LNCaP clone FGC (cell line): Measurements from ENCODE around the gene CHKA.

ENCODE experiments used
- DNase-seq: peaks from one replicate; pipeline ENCODE4 v3.0.0-alpha.2; 2011; ENCODE audit warnings: low read depth
- H3K4me3 ChIP-seq: 2 replicates; pipeline ENCODE4 v1.5.1; 2011; ENCODE audit warnings: mild to moderate bottlenecking, low read depth, low read length, control low read depth
- TF ChIP-seq, protein P1 (sequence below): IDR thresholded peaks from 2 replicates; pipeline ENCODE4 v1.5.1; 2012; ENCODE audit warnings: mild to moderate bottlenecking; ENCODE audit not compliant: control insufficient read depth, insufficient read depth; ENCODE audit errors: extremely low read depth

The CHKA gene

DNA sequence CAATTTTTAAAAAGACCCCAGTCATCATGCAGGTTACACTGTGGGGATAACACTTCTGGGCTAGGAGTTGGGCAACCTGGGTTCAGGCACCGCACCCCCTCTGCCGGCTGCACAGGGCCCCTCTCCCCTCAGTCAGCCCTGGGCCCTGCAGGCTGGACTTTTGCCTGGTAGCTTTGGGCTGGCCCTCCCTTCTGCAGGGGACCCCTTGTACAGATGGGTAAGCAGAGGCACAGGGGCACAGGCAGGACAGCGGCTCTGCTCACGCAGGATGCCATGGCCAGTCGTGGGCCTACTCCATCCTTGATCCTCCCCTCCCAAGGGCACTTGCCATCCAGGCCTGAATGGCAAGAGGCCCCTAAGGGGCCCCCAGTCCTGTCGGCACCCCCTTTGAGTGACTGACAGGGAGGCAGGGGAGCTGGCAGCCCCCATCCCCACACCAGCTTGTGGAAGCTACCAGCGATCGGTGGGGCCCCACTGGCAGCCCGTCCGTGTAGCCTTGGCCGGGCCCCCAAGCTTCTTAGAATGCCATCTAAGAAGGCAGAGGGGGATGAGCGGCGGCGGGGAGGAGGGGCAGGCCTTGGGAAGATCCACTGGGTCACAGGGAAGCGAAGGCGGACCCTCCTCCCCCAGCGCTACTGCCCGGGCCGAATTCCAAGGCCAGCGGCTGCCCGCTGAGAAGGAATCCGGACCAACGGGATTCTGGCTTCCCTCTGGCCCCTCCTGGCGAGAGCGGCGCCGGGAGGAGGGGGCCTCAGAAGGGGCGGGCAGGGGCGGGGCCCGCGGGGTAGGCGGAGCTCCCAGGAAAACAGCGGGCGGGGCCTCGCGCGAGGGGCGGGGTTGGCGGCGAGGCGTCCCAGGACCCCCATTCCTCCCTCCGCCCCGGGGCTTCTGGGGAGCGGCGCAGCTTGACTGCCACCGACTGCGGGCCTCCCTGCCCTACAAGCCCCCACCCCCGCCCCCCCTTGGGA, 6.8 kb upstream of the CHKA start:
- DNase-seq = no peak

DNA sequence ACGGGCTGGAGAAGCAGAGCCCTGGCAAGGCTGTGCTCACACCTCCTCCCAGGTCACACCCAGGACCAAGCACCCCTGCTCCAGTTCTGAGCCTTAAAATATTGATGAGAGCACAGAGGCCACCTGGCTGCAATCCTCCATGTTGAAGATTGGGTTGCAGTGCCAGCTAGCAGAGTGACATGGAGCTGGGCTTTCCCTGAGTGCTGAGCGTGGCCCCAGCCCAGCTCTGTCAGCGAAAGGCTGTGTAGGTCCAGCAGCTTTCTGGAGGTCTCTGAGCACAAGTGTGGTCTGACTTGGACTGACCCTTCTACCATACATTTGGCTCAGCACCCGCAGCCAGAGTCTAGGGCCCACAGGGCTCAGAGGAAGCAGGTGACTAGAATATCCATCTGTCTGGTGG, 4.0 kb upstream of the CHKA start:
- TF ChIP-seq, protein P1, sequence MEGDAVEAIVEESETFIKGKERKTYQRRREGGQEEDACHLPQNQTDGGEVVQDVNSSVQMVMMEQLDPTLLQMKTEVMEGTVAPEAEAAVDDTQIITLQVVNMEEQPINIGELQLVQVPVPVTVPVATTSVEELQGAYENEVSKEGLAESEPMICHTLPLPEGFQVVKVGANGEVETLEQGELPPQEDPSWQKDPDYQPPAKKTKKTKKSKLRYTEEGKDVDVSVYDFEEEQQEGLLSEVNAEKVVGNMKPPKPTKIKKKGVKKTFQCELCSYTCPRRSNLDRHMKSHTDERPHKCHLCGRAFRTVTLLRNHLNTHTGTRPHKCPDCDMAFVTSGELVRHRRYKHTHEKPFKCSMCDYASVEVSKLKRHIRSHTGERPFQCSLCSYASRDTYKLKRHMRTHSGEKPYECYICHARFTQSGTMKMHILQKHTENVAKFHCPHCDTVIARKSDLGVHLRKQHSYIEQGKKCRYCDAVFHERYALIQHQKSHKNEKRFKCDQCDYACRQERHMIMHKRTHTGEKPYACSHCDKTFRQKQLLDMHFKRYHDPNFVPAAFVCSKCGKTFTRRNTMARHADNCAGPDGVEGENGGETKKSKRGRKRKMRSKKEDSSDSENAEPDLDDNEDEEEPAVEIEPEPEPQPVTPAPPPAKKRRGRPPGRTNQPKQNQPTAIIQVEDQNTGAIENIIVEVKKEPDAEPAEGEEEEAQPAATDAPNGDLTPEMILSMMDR = no peak
- no peak for DNase-seq
- H3K4me3 ChIP-seq = no peak overlapping the region

More for the DNA sequence above, 6.8 kb upstream of the CHKA start:
- H3K4me3 ChIP-seq = no peak overlapping the region
- TF ChIP-seq, protein P1 = no peak

DNA sequence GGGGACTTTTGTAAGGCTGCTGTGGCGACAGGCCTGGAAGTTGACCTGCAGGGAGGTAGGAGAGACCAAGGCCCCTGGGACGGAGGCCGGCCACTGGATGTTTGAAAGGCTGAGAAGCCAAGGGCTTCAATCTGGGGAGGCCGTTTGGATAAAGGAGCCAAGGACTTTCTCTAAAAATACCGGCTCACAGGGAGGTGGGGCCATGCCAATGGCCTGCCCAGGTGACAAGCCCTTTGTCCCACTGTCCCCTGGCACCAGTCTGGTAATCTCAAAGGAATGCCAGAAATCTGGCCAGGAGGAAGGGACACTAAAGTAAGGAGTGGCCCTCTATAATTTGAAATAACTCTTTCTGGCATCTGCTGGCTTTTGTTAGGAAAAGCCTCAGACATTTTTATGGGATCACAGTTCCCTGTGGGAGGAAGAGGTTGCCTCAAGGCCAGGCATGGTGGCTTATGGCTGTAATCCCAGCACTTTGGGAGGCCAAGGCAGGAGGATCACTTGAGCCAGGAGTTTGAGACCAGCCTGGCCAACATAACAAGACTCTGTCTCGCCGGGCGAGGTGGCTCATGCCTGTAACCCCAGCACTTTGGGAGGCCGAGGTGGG, 1.9 kb upstream of the CHKA start:
- TF ChIP-seq, protein P1 = no peak
- H3K4me3 ChIP-seq = no peak overlapping the region
- DNase-seq = no peak

DNA sequence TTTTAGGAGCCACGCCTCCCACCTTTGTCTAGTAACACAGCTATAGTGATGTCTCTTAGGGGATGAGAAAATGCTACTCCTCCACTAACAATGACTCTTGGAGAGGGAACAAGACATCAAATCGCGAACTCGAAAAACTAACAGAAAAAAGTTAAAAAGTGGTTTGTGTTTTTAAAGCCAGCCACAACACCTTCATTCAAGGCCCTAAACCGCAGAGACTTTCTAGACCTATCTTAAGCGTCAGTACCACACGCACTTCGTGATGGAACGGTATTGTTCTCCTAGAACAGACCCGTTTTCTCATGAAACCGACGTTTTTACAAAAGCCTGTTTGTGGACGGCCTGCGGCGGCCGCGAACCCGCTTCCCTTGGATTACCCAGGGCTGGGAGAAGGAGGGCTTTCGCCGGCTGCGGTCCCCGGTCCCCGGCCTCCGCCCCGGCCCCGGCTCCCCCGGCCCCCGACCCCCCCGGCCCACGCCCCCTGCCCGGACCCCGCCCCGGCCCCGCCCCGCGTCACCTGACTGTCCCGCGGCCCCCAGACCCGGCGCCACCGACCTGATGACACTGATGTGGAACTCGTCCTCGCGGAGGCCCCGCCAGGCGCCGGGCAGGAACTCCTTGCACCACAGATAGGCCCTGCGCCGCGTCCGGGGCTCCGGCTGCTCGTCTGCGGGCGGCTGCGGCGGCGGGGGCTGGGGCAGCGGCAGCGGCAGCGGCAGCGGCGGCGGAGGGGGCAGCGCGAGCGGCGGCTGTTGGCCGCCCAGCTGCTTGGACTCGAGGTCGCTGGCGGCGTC, 718 bp downstream of the CHKA start:
- DNase-seq = no peak
- peak overlapping the region; percentile 65 for H3K4me3 ChIP-seq
- TF ChIP-seq, protein P1 = no peak

DNA sequence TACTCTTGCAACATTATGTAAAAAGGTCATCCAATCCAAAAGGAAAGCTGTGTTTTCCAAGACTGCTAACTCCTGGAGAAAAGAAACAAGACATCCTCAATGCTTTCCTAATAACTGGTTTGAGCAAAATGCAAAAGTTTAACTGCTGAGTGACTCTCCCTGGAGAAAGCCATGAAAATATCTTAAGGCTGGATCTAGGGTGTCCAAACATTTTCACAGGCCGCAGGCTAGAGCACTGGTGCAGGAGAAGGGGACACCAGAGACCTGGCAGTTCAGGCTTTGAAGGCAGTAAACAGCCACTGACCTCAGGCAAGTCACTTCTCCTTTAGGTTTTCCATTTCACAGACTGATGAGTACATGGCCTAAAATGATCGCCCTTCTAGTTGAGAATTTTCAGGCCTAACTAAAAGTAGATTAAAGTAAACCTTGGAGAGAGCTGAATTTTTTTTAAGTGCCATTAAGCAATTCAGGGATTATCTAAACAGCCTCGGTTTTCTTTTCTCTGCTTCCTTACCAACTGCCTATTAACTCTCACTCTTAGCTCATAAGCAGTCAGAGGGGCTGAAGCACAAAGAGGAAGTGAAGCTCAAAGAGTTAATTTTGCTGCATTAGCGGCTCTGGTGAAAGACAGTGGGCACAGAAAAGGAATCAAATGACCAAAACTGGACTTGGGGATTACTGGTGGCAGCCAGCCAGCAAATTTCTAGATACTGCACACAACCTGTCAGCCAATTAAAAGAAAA, 2.3 kb downstream of the CHKA start:
- no peak overlapping the region for H3K4me3 ChIP-seq
- no peak for DNase-seq
- TF ChIP-seq, protein P1 = no peak

DNA sequence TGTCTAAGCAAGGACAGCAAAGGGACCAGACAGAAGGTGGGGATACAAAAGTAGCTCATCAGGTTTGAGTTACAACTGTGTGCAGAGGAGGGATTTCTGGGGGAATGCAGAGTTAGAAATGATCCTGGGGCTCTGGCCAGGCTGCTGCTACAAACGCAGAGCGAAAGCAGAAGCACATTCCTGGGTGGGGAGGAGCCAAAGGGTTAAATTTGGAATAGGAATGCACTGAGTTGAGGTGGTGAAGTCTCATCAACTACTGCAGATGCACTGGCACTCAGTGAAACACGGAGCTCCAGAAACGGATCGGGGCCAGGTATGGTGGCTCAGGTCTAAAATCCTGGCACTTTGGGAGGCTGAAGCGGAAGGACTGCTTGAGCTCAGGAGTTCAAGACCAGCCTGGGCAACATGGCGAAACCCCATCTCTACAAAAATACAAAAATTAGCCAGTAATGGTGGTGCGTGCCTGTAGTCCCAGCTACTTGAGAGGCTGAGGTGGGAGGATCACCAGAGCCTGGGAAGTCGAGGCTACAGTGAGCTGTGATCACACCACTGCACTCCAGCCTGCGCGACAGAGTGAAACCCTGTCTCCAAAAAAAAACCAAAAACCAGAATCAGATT, 3.2 kb downstream of the CHKA start:
- TF ChIP-seq, protein P1 = no peak
- H3K4me3 ChIP-seq = no peak overlapping the region
- no peak for DNase-seq
